H1 (cell line): Measurements from ENCODE around the gene PLEKHM3.

Source experiments
- CEBPB ChIP-seq: IDR thresholded peaks from 2 replicates; pipeline ENCODE4 v1.6.1; 2012; ENCODE audit warnings: low read depth, low read length
- JUND ChIP-seq: IDR thresholded peaks from 2 replicates; pipeline ENCODE4 v1.6.1; 2011; ENCODE audit warnings: mild to moderate bottlenecking, improper control_type of control experiment, low read length
- POLR2A ChIP-seq, 2 experiments: IDR thresholded peaks; 1 replicate in 1 of 2; 2 replicates in 1 of 2; pipeline ENCODE4 v1.6.1; 2011; ENCODE audit warnings: low read depth in 2 of 2, low read length in 2 of 2, mild to moderate bottlenecking in 2 of 2; ENCODE audit errors: control extremely low read depth in 1 of 2
- TAF1 ChIP-seq: IDR thresholded peaks from 2 replicates; pipeline ENCODE4 v1.6.1; 2011; ENCODE audit warnings: mild to moderate bottlenecking, low read depth, low read length
- TF ChIP-seq, protein P1 (sequence below): IDR thresholded peaks from 2 replicates; pipeline ENCODE4 v1.6.1; 2011; ENCODE audit warnings: low read length, improper control_type of control experiment
- TF ChIP-seq, protein P2 (sequence below): IDR thresholded peaks from 2 replicates; pipeline ENCODE4 v1.6.1; 2011; ENCODE audit warnings: low read depth, mild to moderate bottlenecking, low read length; ENCODE audit not compliant: insufficient read depth
- TF ChIP-seq, protein P3 (sequence below), 3 experiments: IDR thresholded peaks; 1 replicate in 2 of 3; 2 replicates in 1 of 3; pipeline versions ENCODE4 v1.5.1 to v1.6.1; 2011; ENCODE audit warnings: low read length in 3 of 3, mild to moderate bottlenecking in 3 of 3, inconsistent platforms in 2 of 3, low read depth in 1 of 3, moderate library complexity in 1 of 3; ENCODE audit not compliant: insufficient read depth in 1 of 3; ENCODE audit errors: control extremely low read depth in 1 of 3

DNA sequence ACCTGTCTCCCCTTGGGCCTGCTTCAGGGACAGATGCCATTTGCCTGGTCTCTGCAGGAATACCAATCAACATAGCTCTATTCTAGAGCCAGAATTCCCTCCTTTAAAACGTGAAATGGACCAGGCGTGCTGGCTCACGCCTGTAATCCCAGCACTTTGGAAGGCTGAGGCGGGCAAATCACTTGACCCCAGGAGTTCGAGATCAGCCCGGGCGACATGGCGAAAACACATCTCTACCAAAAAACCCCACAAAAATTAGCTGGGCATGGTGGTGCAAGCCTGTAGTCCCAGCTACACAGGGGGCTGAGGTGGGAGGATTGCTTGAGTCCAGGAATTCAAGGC is 127.0 kb downstream of the PLEKHM3 start:
- TF ChIP-seq, protein P1, sequence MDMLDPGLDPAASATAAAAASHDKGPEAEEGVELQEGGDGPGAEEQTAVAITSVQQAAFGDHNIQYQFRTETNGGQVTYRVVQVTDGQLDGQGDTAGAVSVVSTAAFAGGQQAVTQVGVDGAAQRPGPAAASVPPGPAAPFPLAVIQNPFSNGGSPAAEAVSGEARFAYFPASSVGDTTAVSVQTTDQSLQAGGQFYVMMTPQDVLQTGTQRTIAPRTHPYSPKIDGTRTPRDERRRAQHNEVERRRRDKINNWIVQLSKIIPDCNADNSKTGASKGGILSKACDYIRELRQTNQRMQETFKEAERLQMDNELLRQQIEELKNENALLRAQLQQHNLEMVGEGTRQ: no peak
- TF ChIP-seq, protein P2, sequence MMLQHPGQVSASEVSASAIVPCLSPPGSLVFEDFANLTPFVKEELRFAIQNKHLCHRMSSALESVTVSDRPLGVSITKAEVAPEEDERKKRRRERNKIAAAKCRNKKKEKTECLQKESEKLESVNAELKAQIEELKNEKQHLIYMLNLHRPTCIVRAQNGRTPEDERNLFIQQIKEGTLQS: no peak
- no peak for TF ChIP-seq CEBPB
- TF ChIP-seq POLR2A (IDR thresholded peaks at IDR 0.05; ENCODE audit: control extremely low read depth in 1 of 2, low read depth in 2 of 2, low read length in 2 of 2): no peak
- no peak for TF ChIP-seq TAF1
- TF ChIP-seq, protein P3, sequence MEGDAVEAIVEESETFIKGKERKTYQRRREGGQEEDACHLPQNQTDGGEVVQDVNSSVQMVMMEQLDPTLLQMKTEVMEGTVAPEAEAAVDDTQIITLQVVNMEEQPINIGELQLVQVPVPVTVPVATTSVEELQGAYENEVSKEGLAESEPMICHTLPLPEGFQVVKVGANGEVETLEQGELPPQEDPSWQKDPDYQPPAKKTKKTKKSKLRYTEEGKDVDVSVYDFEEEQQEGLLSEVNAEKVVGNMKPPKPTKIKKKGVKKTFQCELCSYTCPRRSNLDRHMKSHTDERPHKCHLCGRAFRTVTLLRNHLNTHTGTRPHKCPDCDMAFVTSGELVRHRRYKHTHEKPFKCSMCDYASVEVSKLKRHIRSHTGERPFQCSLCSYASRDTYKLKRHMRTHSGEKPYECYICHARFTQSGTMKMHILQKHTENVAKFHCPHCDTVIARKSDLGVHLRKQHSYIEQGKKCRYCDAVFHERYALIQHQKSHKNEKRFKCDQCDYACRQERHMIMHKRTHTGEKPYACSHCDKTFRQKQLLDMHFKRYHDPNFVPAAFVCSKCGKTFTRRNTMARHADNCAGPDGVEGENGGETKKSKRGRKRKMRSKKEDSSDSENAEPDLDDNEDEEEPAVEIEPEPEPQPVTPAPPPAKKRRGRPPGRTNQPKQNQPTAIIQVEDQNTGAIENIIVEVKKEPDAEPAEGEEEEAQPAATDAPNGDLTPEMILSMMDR (IDR thresholded peaks at IDR 0.05; ENCODE audit: control extremely low read depth in 1 of 3, insufficient read depth in 1 of 3, low read depth in 1 of 3, low read length in 3 of 3): no peak
- no peak for TF ChIP-seq JUND
